GM18873 (cell line): Measurements from ENCODE around the gene GAS7.

Experiments used
- ATAC-seq: cut with Tn5 transposase; IDR thresholded peaks from one replicate; pipeline ENCODE4 v1.9.1; 2021; ENCODE audit warnings: mild to moderate bottlenecking, moderate library complexity, moderate number of reproducible peaks; ENCODE audit not compliant: unreplicated experiment, low FRiP score

The GAS7 gene

DNA sequence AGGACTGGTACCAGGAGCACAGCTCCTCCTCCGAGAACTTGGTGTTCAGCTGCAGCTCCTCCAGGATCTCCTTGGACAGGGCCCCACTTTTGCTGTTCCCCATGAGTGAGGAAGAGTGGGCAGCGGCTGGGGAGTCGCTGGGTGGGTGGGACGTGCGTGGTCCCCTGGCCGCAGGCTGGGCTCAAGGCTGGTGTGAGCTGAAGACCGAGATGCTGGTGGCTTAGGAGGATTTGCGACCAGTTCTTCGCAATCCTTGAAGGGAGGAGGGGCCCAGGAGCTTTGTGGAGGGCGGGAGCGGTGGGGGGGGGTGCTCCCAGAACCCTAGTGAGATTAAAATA lies 293.4 kb downstream of the GAS7 start, which contains the start of gene RCVRN:
RCVRN (minus strand) TSS at position 194 of the 338 bp plus-strand sequence; CDS start at position 103, 91 bp downstream.
- no peak for ATAC-seq

GRCh38 chr17:9904277-9905077 lies 293.9 kb downstream of the GAS7 start:
- ATAC-seq, result no peak

- ATAC-seq, result no peak
Observed at GRCh38 chr17:9902120-9902519, 296.3 kb downstream of the GAS7 start.

DNA sequence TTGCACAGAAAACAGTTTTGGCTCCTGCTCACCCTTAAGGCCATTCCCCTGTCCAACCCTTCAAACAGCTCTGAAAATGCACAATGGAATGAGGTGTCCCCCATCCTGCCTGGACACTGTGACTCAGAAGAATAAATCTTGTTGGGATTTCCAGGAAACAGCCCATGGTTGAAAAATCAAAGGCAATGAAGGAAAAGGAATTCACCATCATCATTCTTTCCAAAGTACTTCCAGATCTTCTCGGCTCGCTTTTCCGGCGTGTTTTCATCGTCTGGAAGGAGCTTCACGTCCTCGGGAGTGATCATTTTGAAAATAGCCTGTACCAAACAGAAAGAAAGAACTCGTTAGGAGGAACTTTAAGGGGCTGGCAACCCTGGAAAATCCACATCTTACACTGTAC lies 297.6 kb downstream of the GAS7 start:
- no peak for ATAC-seq

GRCh38 chr17:9900044-9900594 lies 298.3 kb downstream of the GAS7 start:
- ATAC-seq, result no peak

GRCh38 chr17:9899280-9900043 lies 298.9 kb downstream of the GAS7 start:
- ATAC-seq, result no peak

DNA sequence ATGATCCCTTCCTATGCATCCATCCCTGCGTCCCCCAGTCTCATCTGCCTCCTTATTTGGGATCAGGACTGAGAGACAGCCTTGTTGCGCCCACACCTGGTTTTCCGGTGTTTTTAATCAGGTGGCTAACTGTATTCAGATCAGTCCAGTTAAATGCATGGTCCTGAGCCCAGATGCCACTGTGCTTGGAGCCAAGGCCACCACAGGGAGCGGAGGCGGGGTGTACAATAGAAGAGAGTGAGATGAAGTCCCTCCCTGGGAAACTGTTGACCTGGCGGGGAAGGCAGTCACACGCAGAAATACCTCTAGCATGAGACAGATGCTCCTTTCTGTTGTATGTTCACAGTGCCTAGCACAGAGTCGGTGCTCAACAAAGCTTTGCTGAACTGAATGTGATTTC lies 299.6 kb downstream of the GAS7 start:
- no peak for ATAC-seq

GRCh38 chr17:9897372-9897968 lies 300.9 kb downstream of the GAS7 start:
- ATAC-seq, result no peak

DNA sequence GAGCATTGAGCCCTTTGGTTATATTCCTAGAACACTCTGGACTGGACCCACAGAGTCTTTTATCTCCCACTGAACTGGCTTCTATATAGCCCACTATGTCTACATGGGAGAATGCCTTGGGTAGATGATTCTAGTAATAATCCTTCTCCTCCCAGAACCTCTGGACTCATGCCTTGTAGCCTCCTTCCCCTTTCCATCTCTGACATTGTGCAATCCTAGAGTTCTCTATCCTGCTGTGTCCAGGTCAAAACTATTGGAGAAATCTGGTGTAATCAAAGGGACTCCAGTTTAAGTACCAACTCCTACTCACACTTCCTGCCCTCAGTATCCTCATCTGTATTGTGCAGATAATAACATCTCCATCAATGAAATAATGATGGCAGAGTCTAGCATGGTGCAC lies 302.5 kb downstream of the GAS7 start:
- ATAC-seq, result no peak

GRCh38 chr17:9894231-9894630 lies 304.2 kb downstream of the GAS7 start:
- ATAC-seq, result no peak

GRCh38 chr17:9893411-9894012 lies 304.9 kb downstream of the GAS7 start:
- no peak for ATAC-seq

DNA sequence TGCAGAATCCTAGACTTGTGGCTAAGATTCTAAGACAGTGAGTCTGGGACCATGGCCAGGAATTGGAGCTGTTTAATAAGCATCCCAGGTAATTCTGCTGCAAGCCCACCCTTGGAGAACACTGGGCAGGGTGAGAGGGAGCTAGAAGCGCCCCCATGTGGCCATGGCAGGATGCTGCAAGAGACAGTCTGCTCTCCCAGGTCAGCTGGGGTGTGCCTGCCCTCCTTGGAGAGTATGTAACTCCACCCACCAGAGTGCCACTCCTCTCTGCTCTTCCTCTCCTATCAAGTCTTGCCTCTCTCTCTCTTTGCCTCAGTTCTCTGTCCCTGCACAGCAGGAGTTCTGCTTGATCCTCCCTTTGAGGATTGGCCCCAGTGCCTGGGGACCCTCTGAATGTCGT lies 308.3 kb downstream of the GAS7 start:
- ATAC-seq, result no peak

GRCh38 chr17:9887508-9887907 lies 310.9 kb downstream of the GAS7 start:
- no peak for ATAC-seq

GRCh38 chr17:9886141-9886930 lies 312.1 kb downstream of the GAS7 start:
- ATAC-seq, result no peak

GRCh38 chr17:9883451-9883850 lies 315.0 kb downstream of the GAS7 start:
- no peak for ATAC-seq

DNA sequence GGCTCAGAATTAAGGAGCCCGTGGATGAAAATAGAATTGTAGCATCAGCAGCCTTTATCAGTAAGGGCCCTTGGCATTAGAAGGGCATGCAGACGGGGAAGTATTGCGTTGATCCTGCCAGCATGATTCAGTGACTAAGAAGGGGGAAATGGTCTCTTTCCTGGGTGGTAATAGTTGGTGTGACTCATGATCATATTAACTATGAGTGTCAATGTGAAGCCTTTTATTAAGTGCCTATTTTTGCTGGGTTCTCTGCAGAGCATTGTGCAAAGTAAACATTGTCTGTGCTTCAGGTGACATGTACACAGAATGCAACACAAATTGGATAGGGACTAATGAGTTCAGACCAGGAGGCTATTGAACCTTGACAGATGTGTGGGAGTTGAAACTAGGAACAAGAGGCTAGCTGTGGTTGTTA lies 317.8 kb downstream of the GAS7 start:
- no peak for ATAC-seq

GRCh38 chr17:9878786-9879525 lies 319.4 kb downstream of the GAS7 start:
- no peak for ATAC-seq

DNA sequence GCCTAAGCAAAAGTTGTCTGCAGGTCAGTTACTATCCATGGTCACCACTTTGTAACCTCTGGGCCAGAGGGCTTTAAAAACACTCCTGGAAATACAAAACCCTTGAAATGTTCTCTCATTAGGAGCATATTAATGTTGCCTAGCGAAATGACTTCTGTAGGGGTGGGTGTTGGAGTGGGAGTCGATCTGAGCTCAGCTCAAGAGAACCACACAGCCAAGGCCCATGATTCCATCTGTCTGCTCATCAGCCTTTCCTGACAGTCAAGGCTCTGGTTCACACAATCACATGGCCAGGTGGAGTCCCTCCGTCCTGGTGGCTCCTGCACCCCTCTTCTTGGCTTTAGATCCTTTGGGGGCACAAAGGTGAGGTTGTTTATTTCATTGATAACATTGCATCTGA lies 320.1 kb downstream of the GAS7 start:
- ATAC-seq, result no peak

- ATAC-seq, result no peak
Observed at GRCh38 chr17:9875441-9875840, 323.0 kb downstream of the GAS7 start.
